H1 (cell line): ENCODE data around the gene AGAP1. TPM values are rescaled to one million over a fixed set of nuclear protein-coding genes. Genes with fewer than 3 reads are reported as not detected.

Experiments used
- CTCF ChIA-PET: fragments of 300-600 bp; sonication (Branson Sonifier 250); formaldehyde crosslinking; loops from one replicate; lab custom pipeline; 2021; ENCODE audit not compliant: partially characterized antibody; lab: Charles Lee
- POLR2A ChIA-PET: fragments of 300-600 bp; sonication (Branson Sonifier 250); formaldehyde crosslinking; loops from one replicate; lab custom pipeline; 2021; ENCODE audit warnings: inconsistent platforms; ENCODE audit not compliant: partially characterized antibody; lab: Charles Lee
- DNase-seq, 2 experiments: peaks; one replicate each; pipeline versions ENCODE4 v3.0.0 to v3.0.0-alpha.2; 2010 to 2022; ENCODE audit warnings: low spot score in 2 of 2, low read depth in 1 of 2, mixed read lengths in 1 of 2
- FAIRE-seq: peaks from 2 replicates; lab custom pipeline; 2011; peaks lifted over from hg19 to GRCh38; lab: Jason Lieb, UNC
- H2AFZ ChIP-seq: 2 replicates; pipeline ENCODE4 v1.8.1; 2012; ENCODE audit warnings: low read length, inconsistent platforms
- H2AK5ac ChIP-seq: 2 replicates; pipeline ENCODE4 v1.6.1; 2013; ENCODE audit warnings: low read depth, low read length
- H2BK120ac ChIP-seq: replicated peaks from 2 replicates; pipeline ENCODE3; 2013; ENCODE audit warnings: low read depth, low read length, inconsistent platforms
- H2BK12ac ChIP-seq: 2 replicates; pipeline ENCODE4 v1.6.1; 2013; ENCODE audit warnings: low read depth, low read length
- H2BK15ac ChIP-seq: 2 replicates; pipeline ENCODE4 v1.6.1; 2013; ENCODE audit warnings: low read length
- H2BK20ac ChIP-seq: 2 replicates; pipeline ENCODE4 v1.6.1; 2013; ENCODE audit warnings: low read length
- H2BK5ac ChIP-seq: 2 replicates; pipeline ENCODE4 v1.6.1; 2013; ENCODE audit warnings: low read depth, low read length
- H3K14ac ChIP-seq: 2 replicates; pipeline ENCODE4 v1.6.1; 2013; ENCODE audit warnings: inconsistent platforms; ENCODE audit not compliant: insufficient read length
- H3K18ac ChIP-seq: 2 replicates; pipeline ENCODE4 v1.6.1; 2013; ENCODE audit warnings: low read length; ENCODE audit errors: extremely low read depth
- H3K23ac ChIP-seq: 2 replicates; pipeline ENCODE4 v1.6.1; 2013; ENCODE audit warnings: inconsistent platforms; ENCODE audit not compliant: insufficient read length
- H3K23me2 ChIP-seq: 2 replicates; pipeline ENCODE4 v1.6.1; 2013; ENCODE audit warnings: low read depth, low read length
- H3K27ac ChIP-seq: 2 replicates; pipeline ENCODE4 v1.6.1; 2011; ENCODE audit warnings: low read depth, low read length, inconsistent platforms
- H3K27me3 ChIP-seq, 4 experiments: replicated peaks in 1 of 4; 1 replicate in 1 of 4; 2 replicates in 3 of 4; pipeline versions ENCODE4 v1.6.1 to v1.8.1; 2011 to 2013; ENCODE audit warnings: low read length in 3 of 4, mild to moderate bottlenecking in 3 of 4, inconsistent platforms in 2 of 4, mixed read lengths in 2 of 4, moderate library complexity in 1 of 4; ENCODE audit not compliant: control insufficient read depth in 3 of 4, insufficient read depth in 3 of 4; ENCODE audit errors: extremely low read depth in 1 of 4
- H3K36me3 ChIP-seq, 4 experiments: 2 replicates each; pipeline versions ENCODE4 v1.6.1 to v1.8.1; 2011 to 2013; ENCODE audit warnings: mild to moderate bottlenecking in 4 of 4, low read length in 3 of 4, moderate library complexity in 2 of 4, control low read depth in 1 of 4, inconsistent platforms in 1 of 4; ENCODE audit not compliant: insufficient read depth in 4 of 4, control insufficient read depth in 2 of 4
- H3K4ac ChIP-seq: replicated peaks from 2 replicates; pipeline ENCODE3; 2013; ENCODE audit warnings: low read length, low read depth, mixed read lengths, inconsistent platforms; ENCODE audit not compliant: insufficient read length
- H3K4me1 ChIP-seq, 4 experiments: replicated peaks in 1 of 4; 1 replicate in 1 of 4; 2 replicates in 3 of 4; pipeline versions ENCODE4 v1.6.1 to v1.8.1; 2011 to 2013; ENCODE audit warnings: low read length in 3 of 4, inconsistent platforms in 2 of 4, mixed read lengths in 1 of 4; ENCODE audit not compliant: insufficient read depth in 4 of 4, control insufficient read depth in 3 of 4
- H3K4me2 ChIP-seq, 2 experiments: 2 replicates each; pipeline versions ENCODE4 v1.6.1 to v1.8.1; 2011 to 2013; ENCODE audit warnings: low read depth in 2 of 2, low read length in 2 of 2, control low read depth in 1 of 2, inconsistent platforms in 1 of 2, mild to moderate bottlenecking in 1 of 2; ENCODE audit not compliant: insufficient read depth in 1 of 2
- H3K4me3 ChIP-seq, 4 experiments: fragments of 200-600, 300-600 bp in 1 of 4; sonication (generic), shearing (Covaris generic), sonication (Bioruptor Twin) in 1 of 4; 2 replicates each; pipeline versions ENCODE4 v1.5.1 to v1.8.1; 2011 to 2016; ENCODE audit warnings: low read length in 4 of 4, low read depth in 3 of 4, control low read depth in 2 of 4, inconsistent platforms in 2 of 4, mild to moderate bottlenecking in 2 of 4, mixed read lengths in 1 of 4, moderate library complexity in 1 of 4; ENCODE audit not compliant: insufficient read depth in 2 of 4; ENCODE audit errors: extremely low read depth in 1 of 4
- H3K56ac ChIP-seq: replicated peaks from 2 replicates; pipeline ENCODE3; 2013; ENCODE audit warnings: low read depth, mild to moderate bottlenecking, mixed read lengths, low read length, inconsistent platforms; ENCODE audit not compliant: insufficient read length
- H3K79me1 ChIP-seq: 2 replicates; pipeline ENCODE4 v1.6.1; 2013; ENCODE audit warnings: low read depth, low read length, control low read depth
- H3K79me2 ChIP-seq, 2 experiments: 2 replicates each; pipeline versions ENCODE4 v1.6.1 to v1.8.1; 2012 to 2013; ENCODE audit warnings: low read length in 2 of 2, mild to moderate bottlenecking in 2 of 2, inconsistent platforms in 1 of 2; ENCODE audit not compliant: insufficient read depth in 2 of 2, control insufficient read depth in 1 of 2
- H3K9ac ChIP-seq, 4 experiments: replicated peaks in 1 of 4; 1 replicate in 1 of 4; 2 replicates in 3 of 4; pipeline versions ENCODE4 v1.6.1 to v1.8.1; 2011 to 2013; ENCODE audit warnings: low read depth in 3 of 4, low read length in 3 of 4, control low read depth in 2 of 4, mild to moderate bottlenecking in 2 of 4, moderate library complexity in 2 of 4, inconsistent platforms in 1 of 4; ENCODE audit errors: extremely low read depth in 1 of 4
- H3K9me3 ChIP-seq, 2 experiments: 2 replicates each; pipeline versions ENCODE4 v1.6.1 to v1.8.1; 2012 to 2013; ENCODE audit warnings: mild to moderate bottlenecking in 2 of 2, moderate library complexity in 2 of 2, control low read depth in 1 of 2, inconsistent platforms in 1 of 2, low read depth in 1 of 2, low read length in 1 of 2, mixed read lengths in 1 of 2; ENCODE audit not compliant: insufficient read depth in 2 of 2
- H4K20me1 ChIP-seq, 2 experiments: replicated peaks in 1 of 2; 2 replicates each; pipeline versions ENCODE3 to v1.8.1; 2011 to 2013; ENCODE audit warnings: inconsistent platforms in 2 of 2, low read length in 2 of 2, mild to moderate bottlenecking in 1 of 2; ENCODE audit not compliant: insufficient read depth in 2 of 2, control insufficient read depth in 1 of 2
- H4K5ac ChIP-seq: 2 replicates; pipeline ENCODE4 v1.6.1; 2013; ENCODE audit warnings: low read length, low read depth, mixed read lengths, inconsistent platforms; ENCODE audit not compliant: insufficient read length
- H4K8ac ChIP-seq: 2 replicates; pipeline ENCODE4 v1.8.0; 2013; ENCODE audit warnings: mild to moderate bottlenecking, moderate library complexity, low read length, inconsistent platforms; ENCODE audit not compliant: insufficient read depth; ENCODE audit errors: extremely low read depth
- H4K91ac ChIP-seq: replicated peaks from 2 replicates; pipeline ENCODE3; 2013; ENCODE audit warnings: low read length, mixed read lengths, inconsistent platforms; ENCODE audit not compliant: insufficient read length
- BCL11A ChIP-seq, 2 experiments: IDR thresholded peaks; one replicate each; pipeline ENCODE4 v1.6.1; 2011; ENCODE audit warnings: low read depth in 2 of 2, low read length in 2 of 2, mild to moderate bottlenecking in 2 of 2
- CEBPB ChIP-seq: IDR thresholded peaks from 2 replicates; pipeline ENCODE4 v1.6.1; 2012; ENCODE audit warnings: low read depth, low read length
- HDAC6 ChIP-seq: IDR thresholded peaks from one replicate; pipeline ENCODE4 v1.7.1; 2012; ENCODE audit warnings: low read depth, mild to moderate bottlenecking, inconsistent platforms, low read length, moderate library complexity
- POLR2AphosphoS5 ChIP-seq: IDR thresholded peaks from 2 replicates; pipeline ENCODE4 v1.6.1; 2011; ENCODE audit warnings: low read depth, low read length
- SIN3A ChIP-seq, 2 experiments: IDR thresholded peaks in 1 of 2; conservative IDR thresholded peaks in 1 of 2; 2 replicates each; pipeline ENCODE4 v1.6.1; 2011 to 2012; ENCODE audit warnings: low read length in 2 of 2, improper control_type of control experiment in 1 of 2, low read depth in 1 of 2, mild to moderate bottlenecking in 1 of 2
- SP1 ChIP-seq: IDR thresholded peaks from 2 replicates; pipeline ENCODE4 v1.6.1; 2011; ENCODE audit warnings: low read depth, low read length
- TAF1 ChIP-seq: IDR thresholded peaks from 2 replicates; pipeline ENCODE4 v1.6.1; 2011; ENCODE audit warnings: mild to moderate bottlenecking, low read depth, low read length
- TCF12 ChIP-seq: IDR thresholded peaks from 2 replicates; pipeline ENCODE4 v1.6.1; 2011; ENCODE audit warnings: low read depth, mild to moderate bottlenecking, low read length
- WGBS, 2 experiments: shearing (Covaris generic) in 1 of 2; methylation state at CpG; one replicate each; pipeline versions ENCODE4 v1.1.6 to v1.1.7; 2013 to 2015; ENCODE audit warnings: low lambda C conversion rate in 2 of 2, mixed read lengths in 2 of 2, inconsistent platforms in 1 of 2, low coverage in 1 of 2, missing lambda C conversion rate in 1 of 2; ENCODE audit not compliant: insufficient replicate concordance in 2 of 2, insufficient coverage in 1 of 2, insufficient read length in 1 of 2; ENCODE audit errors: extremely low coverage in 1 of 2, missing lambda C conversion rate in 1 of 2; 5-methylcytosine and 5-hydroxymethylcytosine counted together
- polyA plus RNA-seq, 7 experiments: library from polyadenylated mRNA; depleted of rRNA in 3 of 7; stranded (reverse) in 5 of 7; unstranded in 2 of 7; fragments of >200 nt in 5 of 7; fragments of 200-250 nt in 2 of 7; gene quantifications; 1 replicate in 5 of 7; 2 replicates in 1 of 7; 4 replicates in 1 of 7; pipeline versions ENCODE4 v1.2.1 to v1.2.3, GENCODE V29; 2011 to 2013; ENCODE audit warnings: missing spikeins in 2 of 7, mixed read lengths in 2 of 7
- total RNA-seq: library from RNA; stranded (reverse); fragmentation: NEBNext Ultra II Directional; extraction: Animal tissue kit (Norgen Biotek cat#: 25700); gene quantifications from 2 replicates; pipeline ENCODE4 v1.2.1, GENCODE V29; 2021
- TF ChIP-seq, protein P1 (sequence below): IDR thresholded peaks from 2 replicates; pipeline ENCODE4 v1.6.1; 2012; ENCODE audit warnings: inconsistent platforms

AGAP1 gene
- total and polyA plus RNA-seq, 2 of the 8 experiments (the other 6 are each of a cell fraction or from before 2014, with no cell fraction given) = 18.1 to 39.4 TPM

DNA sequence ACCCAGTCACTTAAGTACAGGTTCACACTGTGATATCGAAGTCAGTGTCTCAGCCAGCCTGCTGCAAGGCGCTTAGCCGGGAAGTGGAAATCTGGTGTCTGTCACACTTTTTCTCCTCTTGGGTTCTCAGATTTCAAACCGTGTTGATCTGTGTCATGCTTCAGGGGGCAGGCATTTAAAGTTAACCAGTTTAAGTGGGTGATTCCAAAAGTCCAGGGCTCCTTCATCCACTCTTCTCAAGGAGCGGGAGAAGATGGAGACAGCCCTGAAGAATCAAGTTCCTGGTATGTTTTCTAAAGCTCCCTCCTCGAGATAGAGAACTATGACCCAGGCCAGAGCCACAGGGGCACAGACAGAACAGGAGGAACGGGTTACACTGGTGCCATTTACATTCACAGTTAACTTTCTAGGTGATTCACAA, 342.7 kb downstream of the AGAP1 start:
- peaks cover 0 to 6% (median 3%) of the 10 kb centered on the region in 4 experiments; a peak in 4 of 7 replicates for H3K4me1 ChIP-seq
- H4K5ac ChIP-seq = no peak overlapping the region
- 82% methylated on average over 7 of the region's 7 CpGs; no CpG with 5 or more reads in 1 of the 2 experiments for WGBS, 2 experiments
- POLR2A ChIA-PET = no interaction called here
- no peak overlapping the region for H2BK120ac ChIP-seq
- H2BK15ac ChIP-seq = no peak overlapping the region
- DNase-seq (no peak), FAIRE-seq (peak; percentile 77)
- H2BK12ac ChIP-seq = no peak overlapping the region
- no peaks in the 10 kb centered on the region for H3K27me3 ChIP-seq
- CTCF ChIA-PET = interaction anchor here (1.5 to 2.3 kb wide), 2 partner anchors 14 to 20 kb away, joined by 5 to 7 read pairs; no protein-coding TSS in a partner anchor
- H2AFZ ChIP-seq = no peak overlapping the region
- no peak overlapping the region for H3K56ac ChIP-seq
- no peak for TF ChIP-seq HDAC6
- TF ChIP-seq, protein P1, sequence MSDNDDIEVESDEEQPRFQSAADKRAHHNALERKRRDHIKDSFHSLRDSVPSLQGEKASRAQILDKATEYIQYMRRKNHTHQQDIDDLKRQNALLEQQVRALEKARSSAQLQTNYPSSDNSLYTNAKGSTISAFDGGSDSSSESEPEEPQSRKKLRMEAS = no peak
- no peak for TF ChIP-seq CEBPB
- no peak for TF ChIP-seq POLR2AphosphoS5
- no peak for TF ChIP-seq SIN3A (conservative IDR thresholded peaks at IDR 0.05 in 1 of 2, IDR thresholded peaks at IDR 0.05 in 1 of 2; ENCODE audit: low read depth in 1 of 2, low read length in 2 of 2)
- TF ChIP-seq TAF1 = no peak
- no peak for TF ChIP-seq TCF12
- no peak for TF ChIP-seq BCL11A (IDR thresholded peaks at IDR 0.05; ENCODE audit: low read depth in 2 of 2, low read length in 2 of 2)
- TF ChIP-seq SP1 = 0 out of 2 replicates have a peak, but pooled peaks have one; percentile 47
- H3K18ac ChIP-seq = no peak overlapping the region
- H3K9ac ChIP-seq = no peak overlapping the region
- H3K14ac ChIP-seq = no peak overlapping the region
- H3K4ac ChIP-seq = no peak overlapping the region
- no peak overlapping the region for H4K91ac ChIP-seq
- H2AK5ac ChIP-seq = no peak overlapping the region
- H4K20me1 ChIP-seq = no peaks in the 10 kb centered on the region
- no peak overlapping the region for H3K23ac ChIP-seq
- no peaks in the 10 kb centered on the region for H3K36me3 ChIP-seq
- no peaks in the 10 kb centered on the region for H3K79me1 ChIP-seq
- H4K8ac ChIP-seq = no peak overlapping the region
- no peaks in the 10 kb centered on the region for H3K23me2 ChIP-seq
- H2BK5ac ChIP-seq = no peak overlapping the region
- H3K79me2 ChIP-seq = no peaks in the 10 kb centered on the region
- no peak overlapping the region; a peak in 1 of 4 replicates for H3K4me2 ChIP-seq
- no peak overlapping the region for H2BK20ac ChIP-seq
- no peak overlapping the region for H3K4me3 ChIP-seq
- no peak overlapping the region for H3K27ac ChIP-seq
- H3K9me3 ChIP-seq = no peaks in the 10 kb centered on the region
